ENCODE data around the gene RBM23. TPM values are rescaled to one million over a fixed set of nuclear protein-coding genes. Genes with fewer than 3 reads are reported as not detected.

The RBM23 gene
- total RNA-seq, 4 donors from 2014 or later: 48.7 to 127 (median 85.9) TPM

- ATAC-seq (ENCODE audit: low FRiP score): no peak
- no peak for TF ChIP-seq CTCF (IDR thresholded peaks at IDR 0.05)
- no peak for DNase-seq (ENCODE audit: low spot score)
Observed at GRCh38 chr14:22882064-22882463, 36.9 kb downstream of the RBM23 start.

GRCh38 chr14:22878271-22879246 lies 40.4 kb downstream of the RBM23 start:
- DNase-seq (ENCODE audit: low spot score) (no peak), ATAC-seq (ENCODE audit: low FRiP score) (no peak)
- TF ChIP-seq CTCF (IDR thresholded peaks at IDR 0.05): no peak

GRCh38 chr14:22877000-22877501 lies 41.9 kb downstream of the RBM23 start:
- DNase-seq (ENCODE audit: low spot score) (no peak), ATAC-seq (ENCODE audit: low FRiP score) (no peak)
- TF ChIP-seq CTCF (IDR thresholded peaks at IDR 0.05): no peak

GRCh38 chr14:22875748-22876319 lies 43.1 kb downstream of the RBM23 start:
- ATAC-seq (ENCODE audit: low FRiP score): no peak
- TF ChIP-seq CTCF (IDR thresholded peaks at IDR 0.05): no peak
- no peak for DNase-seq (ENCODE audit: low spot score)

GRCh38 chr14:22875003-22875747 lies 43.8 kb downstream of the RBM23 start:
- ATAC-seq (ENCODE audit: low FRiP score) (no peak), DNase-seq (ENCODE audit: low spot score) (no peak)
- no peak for TF ChIP-seq CTCF (IDR thresholded peaks at IDR 0.05)

GRCh38 chr14:22872833-22873520 lies 46.0 kb downstream of the RBM23 start:
- ATAC-seq (ENCODE audit: low FRiP score): no peak
- TF ChIP-seq CTCF (IDR thresholded peaks at IDR 0.05): no peak
- DNase-seq (ENCODE audit: low spot score): no peak
